Activated CD4-positive, alpha-beta T cell treated with anti-CD3 and anti-CD28 coated beads, Interleukin-2, amount 10 ng/mL, durations not matched to agents 7 days and 5 days (primary cell): ENCODE measurements around the gene RSRC1. TPM values are rescaled to one million over a fixed set of nuclear protein-coding genes. Genes with fewer than 3 reads are reported as not detected.
"Not testable (repeated sequence)": the region's sequence is repeated elsewhere in the genome, so short reads cannot be mapped to it uniquely, and the experiment has no call there.

ENCODE experiments used
- CTCF ChIA-PET: fragments of 350-600 bp; sonication (Branson Sonifier 250); formaldehyde crosslinking; loops from one replicate; lab custom pipeline; 2021; ENCODE audit warnings: antibody characterized with exemption; lab: Charles Lee
- POLR2A ChIA-PET: fragments of 350-600 bp; sonication (Branson Sonifier 250); formaldehyde crosslinking; loops from one replicate; lab custom pipeline; 2021; ENCODE audit warnings: antibody characterized with exemption; lab: Charles Lee
- DNase-seq: peaks from one replicate; pipeline ENCODE4 v3.0.0-alpha.2; 2020
- H3K27ac Mint-ChIP-seq: one replicate; pipeline ENCODE4 v1.8.0; 2021; ENCODE audit warnings: mild to moderate bottlenecking, moderate library complexity, mixed read lengths
- H3K27me3 Mint-ChIP-seq: one replicate; pipeline ENCODE4 v1.8.0; 2021; ENCODE audit warnings: mixed read lengths
- H3K36me3 Mint-ChIP-seq: one replicate; pipeline ENCODE4 v1.8.0; 2021; ENCODE audit warnings: low read depth, mixed read lengths
- H3K4me1 Mint-ChIP-seq: one replicate; pipeline ENCODE4 v1.8.0; 2021; ENCODE audit warnings: mixed read lengths
- H3K4me3 Mint-ChIP-seq: one replicate; pipeline ENCODE4 v1.8.0; 2021; ENCODE audit warnings: mild to moderate bottlenecking, moderate library complexity, mixed read lengths
- H3K9me3 Mint-ChIP-seq: one replicate; pipeline ENCODE4 v1.8.0; 2021; ENCODE audit warnings: mixed read lengths
- total RNA-seq, 2 experiments: library from RNA; stranded (reverse); gene quantifications; one replicate each; pipeline ENCODE4 v1.2.3, GENCODE V29; 2021

The RSRC1 gene
- total RNA-seq, 2 experiments from 2014 or later, result 41.3 to 46.1 TPM

- Mint-ChIP-seq H3K4me3 (no peak overlapping the region), H3K4me1 (no peaks in the 10 kb centered on the region), H3K27ac (no peak overlapping the region), H3K9me3 (peaks cover 11% of the 10 kb centered on the region), H3K27me3 (no peaks in the 10 kb centered on the region), H3K36me3 (peaks cover 14% of the 10 kb centered on the region)
- POLR2A ChIA-PET, result no interaction called here
- CTCF ChIA-PET, result no interaction called here
- DNase-seq, result no peak
These were observed 162.2 kb downstream of the RSRC1 start for GRCh38 chr3:158272081-158272480.

GRCh38 chr3:158273656-158274055 is 163.8 kb downstream of the RSRC1 start:
- peaks cover 7% of the 10 kb centered on the region for H3K36me3 Mint-ChIP-seq
- H3K4me1 Mint-ChIP-seq, result no peaks in the 10 kb centered on the region
- H3K27me3 Mint-ChIP-seq, result no peaks in the 10 kb centered on the region
- CTCF ChIA-PET, result no interaction called here
- POLR2A ChIA-PET, result no interaction called here
- no peak for DNase-seq
- no peak overlapping the region for H3K27ac Mint-ChIP-seq
- H3K9me3 Mint-ChIP-seq, result peaks cover 4% of the 10 kb centered on the region
- H3K4me3 Mint-ChIP-seq, result no peak overlapping the region

GRCh38 chr3:158278187-158278586 is 168.3 kb downstream of the RSRC1 start:
- CTCF ChIA-PET, result no interaction called here
- Mint-ChIP-seq H3K36me3 (peaks cover 7% of the 10 kb centered on the region), H3K27me3 (no peaks in the 10 kb centered on the region), H3K4me3 (no peak overlapping the region), H3K9me3 (peaks cover 9% of the 10 kb centered on the region), H3K27ac (no peak overlapping the region), H3K4me1 (no peaks in the 10 kb centered on the region)
- POLR2A ChIA-PET, result no interaction called here
- DNase-seq, result no peak

DNA sequence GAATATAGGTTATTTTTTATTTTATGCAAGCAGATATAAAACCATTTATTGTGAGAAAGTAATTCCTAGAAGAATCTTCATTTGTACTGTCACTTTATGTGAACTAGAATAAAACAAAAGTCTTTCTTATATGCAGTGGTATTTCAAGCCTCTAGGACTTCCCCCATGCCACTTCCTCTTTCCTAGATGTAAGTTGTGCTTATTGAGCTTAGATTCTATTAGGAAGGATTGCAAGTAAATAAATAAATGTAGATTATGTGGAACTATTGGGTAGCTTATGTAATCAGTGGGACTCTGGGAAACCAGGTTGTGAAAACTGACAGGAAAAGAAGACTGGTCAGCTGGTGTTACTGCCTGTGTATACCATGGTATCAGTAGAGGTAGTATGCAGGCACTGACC is 169.7 kb downstream of the RSRC1 start:
- POLR2A ChIA-PET, result no interaction called here
- Mint-ChIP-seq H3K4me3 (no peak overlapping the region), H3K36me3 (peaks cover 5% of the 10 kb centered on the region), H3K27me3 (no peaks in the 10 kb centered on the region), H3K4me1 (no peaks in the 10 kb centered on the region), H3K9me3 (peaks cover 9% of the 10 kb centered on the region), H3K27ac (no peak overlapping the region)
- DNase-seq, result no peak
- CTCF ChIA-PET, result interaction anchor here (0.8 to 1.2 kb wide), 2 partner anchors 10 to 19 kb away, joined by 3 to 4 read pairs; no protein-coding TSS in a partner anchor

GRCh38 chr3:158295771-158296170 is 185.9 kb downstream of the RSRC1 start:
- no peak for DNase-seq
- POLR2A ChIA-PET, result no interaction called here
- CTCF ChIA-PET, result no interaction called here
- H3K36me3 Mint-ChIP-seq, result no peaks in the 10 kb centered on the region
- no peak overlapping the region for H3K27ac Mint-ChIP-seq
- H3K9me3 Mint-ChIP-seq, result no peaks in the 10 kb centered on the region
- H3K4me1 Mint-ChIP-seq, result no peaks in the 10 kb centered on the region
- H3K4me3 Mint-ChIP-seq, result no peak overlapping the region
- no peaks in the 10 kb centered on the region for H3K27me3 Mint-ChIP-seq

- H3K27ac Mint-ChIP-seq, result no peak overlapping the region
- no peak for DNase-seq
- CTCF ChIA-PET, result no interaction called here
- H3K36me3 Mint-ChIP-seq, result no peaks in the 10 kb centered on the region
- no peak overlapping the region for H3K4me3 Mint-ChIP-seq
- H3K27me3 Mint-ChIP-seq, result no peaks in the 10 kb centered on the region
- H3K4me1 Mint-ChIP-seq, result no peaks in the 10 kb centered on the region
- POLR2A ChIA-PET, result no interaction called here
- H3K9me3 Mint-ChIP-seq, result no peaks in the 10 kb centered on the region
These were observed 188.1 kb downstream of the RSRC1 start for GRCh38 chr3:158297940-158298339.

GRCh38 chr3:158308236-158308928 is 198.5 kb downstream of the RSRC1 start:
- H3K4me1 Mint-ChIP-seq, result no peaks in the 10 kb centered on the region
- H3K9me3 Mint-ChIP-seq, result no peaks in the 10 kb centered on the region
- POLR2A ChIA-PET, result no interaction called here
- H3K27me3 Mint-ChIP-seq, result no peaks in the 10 kb centered on the region
- DNase-seq, result no peak
- CTCF ChIA-PET, result no interaction called here
- no peaks in the 10 kb centered on the region for H3K36me3 Mint-ChIP-seq
- no peak overlapping the region for H3K4me3 Mint-ChIP-seq
- H3K27ac Mint-ChIP-seq, result no peak overlapping the region

DNA sequence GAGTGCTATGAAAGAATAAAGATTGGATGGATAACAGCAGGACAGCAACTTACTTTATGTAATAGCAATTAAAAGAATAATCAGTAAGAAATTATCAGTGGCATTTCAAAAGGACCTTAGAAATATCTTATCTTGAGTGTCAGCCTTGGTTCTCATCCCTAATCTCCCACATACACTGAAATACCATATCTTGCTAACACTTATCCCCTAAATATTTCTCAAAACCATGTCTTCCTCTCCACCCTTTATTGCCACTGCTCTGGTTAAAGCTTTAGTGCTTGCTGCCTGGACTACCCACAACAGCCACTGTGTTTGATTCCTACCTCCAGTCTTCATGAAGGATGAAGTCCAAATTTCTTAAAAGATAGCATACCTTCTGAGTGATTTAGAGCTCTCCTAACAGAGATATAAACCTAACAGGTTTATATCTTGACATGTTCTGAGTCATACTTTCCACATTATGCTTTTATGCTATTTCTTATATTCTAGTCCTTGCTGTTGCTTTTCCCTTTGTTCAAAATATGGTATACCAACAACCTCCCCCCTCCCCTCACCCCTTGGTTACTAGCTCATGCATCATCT is 202.8 kb downstream of the RSRC1 start:
- no peaks in the 10 kb centered on the region for H3K9me3 Mint-ChIP-seq
- H3K4me1 Mint-ChIP-seq, result no peaks in the 10 kb centered on the region
- CTCF ChIA-PET, result no interaction called here
- H3K27me3 Mint-ChIP-seq, result no peaks in the 10 kb centered on the region
- H3K4me3 Mint-ChIP-seq, result no peak overlapping the region
- H3K27ac Mint-ChIP-seq, result no peak overlapping the region
- POLR2A ChIA-PET, result no interaction called here
- no peaks in the 10 kb centered on the region for H3K36me3 Mint-ChIP-seq
- no peak for DNase-seq

- no peak overlapping the region for H3K4me3 Mint-ChIP-seq
- H3K27me3 Mint-ChIP-seq, result no peaks in the 10 kb centered on the region
- ChIA-PET POLR2A (no interaction called here), CTCF (interaction anchor here (0.6 to 0.7 kb wide), 2 partner anchors 263 to 1571 kb away, joined by 3 to 4 read pairs; no protein-coding TSS in a partner anchor)
- peak; percentile 11 for DNase-seq
- no peaks in the 10 kb centered on the region for H3K36me3 Mint-ChIP-seq
- no peaks in the 10 kb centered on the region for H3K4me1 Mint-ChIP-seq
- no peaks in the 10 kb centered on the region for H3K9me3 Mint-ChIP-seq
- no peak overlapping the region for H3K27ac Mint-ChIP-seq
These were observed 203.5 kb downstream of the RSRC1 start for GRCh38 chr3:158313338-158313927.

DNA sequence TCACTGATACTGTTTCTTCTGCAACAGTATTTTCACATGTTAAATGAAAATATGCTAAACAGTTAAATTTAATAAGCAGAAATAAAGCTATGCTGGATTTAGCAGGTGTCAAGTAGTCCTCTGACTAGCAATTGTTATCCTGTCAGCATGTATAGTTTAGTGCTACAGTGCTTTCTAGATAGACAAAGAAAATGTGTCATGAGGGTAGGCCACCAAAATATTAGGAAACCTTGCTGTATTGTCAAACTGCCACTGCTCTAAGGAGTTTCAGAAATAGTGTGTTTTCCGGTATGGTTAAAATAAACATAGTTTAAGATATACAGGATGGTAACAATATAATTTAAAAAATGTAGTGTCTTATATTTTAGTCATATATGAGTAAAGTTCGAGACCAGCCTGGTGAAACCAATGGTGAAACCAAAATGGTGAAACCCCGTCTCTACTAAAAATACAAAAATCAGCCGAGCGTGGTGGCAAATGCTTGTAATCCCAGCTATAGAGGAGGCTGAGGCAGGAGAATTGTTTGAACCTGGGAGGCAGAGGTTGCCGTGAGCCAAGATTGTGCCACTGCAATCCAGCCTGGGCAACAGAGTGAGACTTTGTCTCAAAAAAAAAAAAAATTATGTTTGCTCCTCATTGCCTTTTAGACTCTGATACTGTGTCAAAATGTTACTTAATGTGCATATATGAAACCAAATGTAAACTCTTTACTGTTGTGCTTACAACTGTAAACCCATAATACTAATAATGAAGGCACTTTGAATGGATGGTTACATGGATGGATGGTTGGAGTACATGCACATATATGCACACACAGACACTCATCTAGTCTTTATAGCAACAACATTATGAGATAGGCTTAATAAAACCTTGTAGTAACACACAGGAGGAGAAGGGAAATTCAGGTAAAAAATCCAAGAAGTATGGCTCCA is 204.8 kb downstream of the RSRC1 start:
- no peaks in the 10 kb centered on the region for H3K36me3 Mint-ChIP-seq
- no peak for DNase-seq
- H3K4me1 Mint-ChIP-seq, result no peaks in the 10 kb centered on the region
- H3K4me3 Mint-ChIP-seq, result no peak overlapping the region
- no peaks in the 10 kb centered on the region for H3K9me3 Mint-ChIP-seq
- no peaks in the 10 kb centered on the region for H3K27me3 Mint-ChIP-seq
- ChIA-PET POLR2A (no interaction called here), CTCF (interaction anchor here (0.7 kb wide), 1 partner anchor 1570 kb away, joined by 4 read pairs; no protein-coding TSS in a partner anchor)
- no peak overlapping the region for H3K27ac Mint-ChIP-seq

- H3K4me3 Mint-ChIP-seq, H3K9me3 Mint-ChIP-seq, DNase-seq, POLR2A ChIA-PET, H3K4me1 Mint-ChIP-seq, H3K27me3 Mint-ChIP-seq, H3K27ac Mint-ChIP-seq, CTCF ChIA-PET, H3K36me3 Mint-ChIP-seq: not testable (repeated sequence)
These were observed 220.0 kb downstream of the RSRC1 start for GRCh38 chr3:158329696-158330441.

- Mint-ChIP-seq H3K27me3 (no peaks in the 10 kb centered on the region), H3K4me1 (no peaks in the 10 kb centered on the region), H3K4me3 (no peak overlapping the region), H3K27ac (no peak overlapping the region), H3K36me3 (no peaks in the 10 kb centered on the region), H3K9me3 (peaks cover 4% of the 10 kb centered on the region)
- ChIA-PET POLR2A (no interaction called here), CTCF (no interaction called here)
- no peak for DNase-seq
These were observed 221.0 kb downstream of the RSRC1 start for GRCh38 chr3:158330870-158331269.
